CD4-positive, alpha-beta T cell treated with Interleukin-12 subunit alpha and Interleukin-12 subunit beta, for 1 hour (primary cell): ENCODE data around the gene EPHA6.
"Not testable (repeated sequence)": the region's sequence is repeated elsewhere in the genome, so short reads cannot be mapped to it uniquely, and the experiment has no call there.

Source experiments
- DNase-seq: peaks from one replicate; pipeline ENCODE4 v3.0.0-alpha.2; 2020

The EPHA6 gene

GRCh38 chr3:96931119-96931862 is 116.9 kb downstream of the EPHA6 start:
- no peak for DNase-seq

GRCh38 chr3:96942131-96942530 is 127.7 kb downstream of the EPHA6 start:
- not testable (repeated sequence) for DNase-seq

GRCh38 chr3:96958856-96959255 is 144.5 kb downstream of the EPHA6 start:
- DNase-seq = no peak

- no peak for DNase-seq
Observed at GRCh38 chr3:96959474-96959873, 145.1 kb downstream of the EPHA6 start.

GRCh38 chr3:96959901-96960641 is 145.7 kb downstream of the EPHA6 start:
- no peak for DNase-seq

- DNase-seq = no peak
Observed at GRCh38 chr3:96960661-96961330, 146.4 kb downstream of the EPHA6 start.

GRCh38 chr3:96961576-96961975 is 147.2 kb downstream of the EPHA6 start:
- DNase-seq = no peak

- no peak for DNase-seq
Observed at GRCh38 chr3:96966181-96966929, 152.0 kb downstream of the EPHA6 start.

- DNase-seq = no peak
Observed at GRCh38 chr3:96970211-96970610, 155.8 kb downstream of the EPHA6 start.

GRCh38 chr3:96977671-96978070 is 163.3 kb downstream of the EPHA6 start:
- no peak for DNase-seq

- DNase-seq = not testable (repeated sequence)
Observed at GRCh38 chr3:96983716-96984115, 169.3 kb downstream of the EPHA6 start.

GRCh38 chr3:96986241-96986640 is 171.8 kb downstream of the EPHA6 start:
- DNase-seq = no peak

- DNase-seq = no peak
Observed at GRCh38 chr3:96991231-96991630, 176.8 kb downstream of the EPHA6 start.

- no peak for DNase-seq
Observed at GRCh38 chr3:96991800-96992365, 177.5 kb downstream of the EPHA6 start.

- DNase-seq = no peak
Observed at GRCh38 chr3:96994988-96995387, 180.6 kb downstream of the EPHA6 start.

GRCh38 chr3:96996009-96996408 is 181.6 kb downstream of the EPHA6 start:
- no peak for DNase-seq

GRCh38 chr3:97001611-97002010 is 187.2 kb downstream of the EPHA6 start:
- DNase-seq = no peak

- no peak for DNase-seq
Observed at GRCh38 chr3:97009427-97010019, 195.1 kb downstream of the EPHA6 start.

GRCh38 chr3:97010881-97011657 is 196.7 kb downstream of the EPHA6 start:
- DNase-seq = no peak

GRCh38 chr3:97021778-97022177 is 207.4 kb downstream of the EPHA6 start:
- DNase-seq = no peak

GRCh38 chr3:97025612-97026011 is 211.2 kb downstream of the EPHA6 start:
- DNase-seq = not testable (repeated sequence)
